ENCODE results near the gene SLCO2A1. TPM values are rescaled to one million over a fixed set of nuclear protein-coding genes. Genes with fewer than 3 reads are reported as not detected.
A peak's percentile ranks its signal among the peaks of the same experiment; 100 is the strongest.

The SLCO2A1 gene
- total and polyA plus RNA-seq, 3 donors from 2014 or later, result 2.2 to 5.3 (median 2.5) TPM

DNA sequence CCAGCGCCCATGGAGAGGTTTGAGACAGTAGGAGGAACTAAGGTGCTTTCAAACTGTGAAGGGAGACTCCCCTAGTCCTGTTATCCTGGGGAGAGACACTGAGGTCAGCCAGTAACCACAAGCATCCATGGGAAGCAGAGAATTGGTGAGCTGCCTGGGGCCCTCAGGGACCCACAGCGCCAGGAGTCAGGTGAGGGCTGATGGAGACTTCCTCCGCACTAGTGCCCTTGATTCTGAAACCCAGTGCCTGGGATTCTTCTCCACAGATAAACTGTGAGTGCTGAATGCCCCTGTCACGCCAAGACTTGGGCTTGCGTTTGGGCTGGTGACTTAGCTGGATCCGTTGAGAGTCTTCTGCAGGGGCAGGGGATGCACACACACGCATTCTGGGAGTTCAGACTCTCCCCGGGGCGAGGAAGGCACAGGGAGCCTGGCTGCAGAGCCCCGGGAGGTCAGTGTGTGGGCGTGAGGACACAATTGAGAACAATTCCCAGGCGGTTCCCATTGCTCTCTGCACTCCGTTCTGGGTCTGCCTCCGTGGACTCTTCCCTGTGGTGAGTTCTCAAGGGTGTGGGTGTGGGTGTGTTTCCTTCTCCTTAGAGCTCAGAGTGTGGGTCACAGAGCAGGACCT lies 37.9 kb upstream of the SLCO2A1 start:
- Histone ChIP-seq H3K36me3 (ENCODE audit: low read depth, missing control alignments) (no peaks in the 10 kb centered on the region), H3K4me3 (no peak overlapping the region), H3K27ac (no peak overlapping the region), H3K4me1 (no peaks in the 10 kb centered on the region), H3K27me3 (no peaks in the 10 kb centered on the region), H3K9me3 (no peaks in the 10 kb centered on the region)
- TF ChIP-seq POLR2A (IDR thresholded peaks at IDR 0.05), result no peak
- TF ChIP-seq, protein P1, sequence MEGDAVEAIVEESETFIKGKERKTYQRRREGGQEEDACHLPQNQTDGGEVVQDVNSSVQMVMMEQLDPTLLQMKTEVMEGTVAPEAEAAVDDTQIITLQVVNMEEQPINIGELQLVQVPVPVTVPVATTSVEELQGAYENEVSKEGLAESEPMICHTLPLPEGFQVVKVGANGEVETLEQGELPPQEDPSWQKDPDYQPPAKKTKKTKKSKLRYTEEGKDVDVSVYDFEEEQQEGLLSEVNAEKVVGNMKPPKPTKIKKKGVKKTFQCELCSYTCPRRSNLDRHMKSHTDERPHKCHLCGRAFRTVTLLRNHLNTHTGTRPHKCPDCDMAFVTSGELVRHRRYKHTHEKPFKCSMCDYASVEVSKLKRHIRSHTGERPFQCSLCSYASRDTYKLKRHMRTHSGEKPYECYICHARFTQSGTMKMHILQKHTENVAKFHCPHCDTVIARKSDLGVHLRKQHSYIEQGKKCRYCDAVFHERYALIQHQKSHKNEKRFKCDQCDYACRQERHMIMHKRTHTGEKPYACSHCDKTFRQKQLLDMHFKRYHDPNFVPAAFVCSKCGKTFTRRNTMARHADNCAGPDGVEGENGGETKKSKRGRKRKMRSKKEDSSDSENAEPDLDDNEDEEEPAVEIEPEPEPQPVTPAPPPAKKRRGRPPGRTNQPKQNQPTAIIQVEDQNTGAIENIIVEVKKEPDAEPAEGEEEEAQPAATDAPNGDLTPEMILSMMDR (IDR thresholded peaks at IDR 0.05), result no peak
- 60 to 69% methylated on average over 7 to 14 of the region's 14 CpGs for WGBS, 2 donors
- peak; percentile 9 for DNase-seq
- intact Hi-C loops (cut with DNase I; ENCODE audit: low total_unique reads), result no loop called here

DNA sequence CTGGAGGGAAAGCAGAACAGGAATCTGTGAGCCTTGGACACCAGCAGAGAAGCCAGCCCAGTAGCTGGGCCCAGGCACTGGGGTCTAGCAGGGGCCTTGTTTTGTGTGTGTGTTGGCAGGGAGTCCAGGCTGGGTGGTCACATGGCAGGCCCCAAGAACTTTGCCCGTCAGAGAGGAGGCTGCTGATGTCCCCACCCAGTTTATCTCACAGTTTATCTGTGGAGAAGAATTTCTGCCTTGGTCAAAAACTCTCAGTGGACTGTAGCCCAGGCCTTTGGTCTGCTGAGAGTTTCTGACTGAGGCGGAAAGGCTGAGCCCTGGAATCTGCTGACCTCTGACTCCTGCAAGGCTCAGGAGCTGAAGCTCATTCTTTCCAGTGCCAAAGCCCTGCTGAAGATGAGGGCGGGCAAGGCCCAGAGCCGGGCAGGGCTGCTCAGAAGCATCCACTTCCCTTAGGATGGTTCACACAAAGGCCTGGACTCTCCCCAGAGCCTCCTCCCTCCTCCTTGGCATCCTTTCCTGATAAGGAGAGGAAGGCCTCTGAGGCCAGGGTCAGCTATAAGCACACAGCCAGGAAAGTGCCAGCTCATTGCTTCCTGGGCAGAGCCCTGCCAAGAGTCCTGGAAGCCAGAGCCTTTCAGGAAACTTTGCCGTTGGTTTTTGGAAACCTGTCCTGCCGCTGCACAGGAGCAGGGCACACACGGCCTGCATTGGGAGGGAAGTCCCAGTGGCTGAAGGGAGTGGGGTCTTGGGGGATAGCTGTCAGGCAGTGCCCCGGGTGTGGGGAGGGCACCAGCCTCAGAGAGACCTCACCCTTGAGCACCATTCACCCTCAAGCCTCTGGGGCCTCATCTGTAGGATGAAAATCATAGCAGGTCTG lies 37.2 kb upstream of the SLCO2A1 start:
- DNase-seq, result peak; percentile 13
- TF ChIP-seq POLR2A (IDR thresholded peaks at IDR 0.05), result no peak
- TF ChIP-seq, protein P1 (IDR thresholded peaks at IDR 0.05), result no peak
- no peak overlapping the region for H3K27ac ChIP-seq
- H3K27me3 ChIP-seq, result no peaks in the 10 kb centered on the region
- H3K4me1 ChIP-seq, result no peaks in the 10 kb centered on the region
- H3K4me3 ChIP-seq, result no peak overlapping the region
- 77 to 78% methylated on average over 5 to 8 of the region's 8 CpGs for WGBS, 2 donors
- no peaks in the 10 kb centered on the region for H3K36me3 ChIP-seq (ENCODE audit: low read depth, missing control alignments)
- no peaks in the 10 kb centered on the region for H3K9me3 ChIP-seq
- intact Hi-C loops (cut with DNase I; ENCODE audit: low total_unique reads), result no loop called here

DNA sequence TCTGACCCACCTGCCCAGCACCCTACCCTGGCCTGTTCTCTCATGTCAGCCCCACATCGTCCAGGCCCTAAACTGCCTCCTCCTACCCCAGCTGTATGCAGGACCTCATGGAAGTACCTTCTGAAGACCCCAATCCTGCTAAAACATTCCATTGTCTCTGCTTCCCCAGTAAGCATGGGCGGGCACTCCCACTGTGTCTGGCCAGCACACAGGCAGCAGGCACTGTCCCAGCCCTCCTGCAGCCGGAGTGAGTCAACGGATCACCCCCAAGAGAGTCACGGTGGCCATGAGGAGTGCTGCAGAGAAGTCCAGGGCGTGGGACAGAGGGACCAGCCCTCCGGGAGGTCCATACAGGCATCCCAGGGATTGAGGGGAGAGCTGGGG lies 36.4 kb upstream of the SLCO2A1 start:
- Histone ChIP-seq H3K4me1 (no peaks in the 10 kb centered on the region), H3K4me3 (no peak overlapping the region), H3K27me3 (no peaks in the 10 kb centered on the region), H3K36me3 (ENCODE audit: low read depth, missing control alignments) (no peaks in the 10 kb centered on the region), H3K27ac (no peak overlapping the region), H3K9me3 (no peaks in the 10 kb centered on the region)
- 91 to 94% methylated on average over 2 to 7 of the region's 7 CpGs for WGBS, 2 donors
- no peak for TF ChIP-seq POLR2A (IDR thresholded peaks at IDR 0.05)
- TF ChIP-seq, protein P1 (IDR thresholded peaks at IDR 0.05), result no peak
- intact Hi-C loops (cut with DNase I; ENCODE audit: low total_unique reads), result no loop called here
- peak; percentile 8 for DNase-seq

DNA sequence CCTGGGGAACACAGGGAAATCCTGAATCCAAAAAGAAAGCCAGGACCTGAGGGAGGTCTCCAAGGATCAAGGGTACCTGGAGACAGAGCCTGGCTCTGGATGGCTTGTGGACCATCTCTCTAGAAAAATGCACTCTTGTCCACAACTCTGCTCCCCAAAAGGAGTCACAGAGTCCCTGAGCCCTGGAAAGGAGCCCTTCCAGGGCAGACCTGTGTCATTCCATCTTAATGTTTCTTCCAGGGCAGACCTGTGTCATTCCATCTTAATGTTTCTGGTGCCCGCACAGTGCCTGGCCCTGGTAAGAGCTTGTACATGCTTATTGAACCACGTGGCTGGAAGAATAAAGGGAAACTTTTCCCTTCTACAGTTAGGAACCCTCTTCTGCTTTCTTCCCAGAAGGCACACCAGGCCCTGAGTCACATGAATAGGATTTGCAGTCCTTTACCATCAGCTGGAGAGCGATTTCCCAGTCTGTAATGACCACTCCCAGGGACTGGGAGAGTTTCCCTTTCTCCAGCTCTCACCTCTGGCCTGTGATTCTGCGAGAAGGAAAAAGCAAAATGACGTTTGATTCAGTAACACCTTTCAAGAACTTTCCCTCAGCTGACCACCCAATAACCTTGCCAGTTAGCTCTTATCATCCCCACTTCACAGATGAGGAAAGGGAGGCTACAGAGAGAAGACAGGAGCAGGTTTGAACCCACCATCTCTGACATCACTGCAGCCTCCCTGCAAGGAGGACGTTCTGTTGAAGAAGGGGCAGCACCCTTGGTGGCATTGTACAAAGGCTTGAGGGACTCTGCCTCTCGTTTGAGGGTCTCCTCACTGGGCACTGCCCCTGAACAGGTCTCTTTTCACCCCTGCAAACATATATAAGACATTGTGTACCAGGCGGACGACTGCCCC lies 35.8 kb upstream of the SLCO2A1 start:
- H3K4me3 ChIP-seq, result no peak overlapping the region
- no peak overlapping the region for H3K27ac ChIP-seq
- intact Hi-C loops (cut with DNase I; ENCODE audit: low total_unique reads), result no loop called here
- no peaks in the 10 kb centered on the region for H3K27me3 ChIP-seq
- WGBS, 2 donors, result 75 to 86% methylated on average over 9 of the region's 9 CpGs
- H3K4me1 ChIP-seq, result no peaks in the 10 kb centered on the region
- no peaks in the 10 kb centered on the region for H3K36me3 ChIP-seq (ENCODE audit: low read depth, missing control alignments)
- H3K9me3 ChIP-seq, result no peaks in the 10 kb centered on the region
- no peak for DNase-seq
- TF ChIP-seq POLR2A (IDR thresholded peaks at IDR 0.05), result no peak
- TF ChIP-seq, protein P1 (IDR thresholded peaks at IDR 0.05), result no peak

All from testis (tissue), 3 donors.